ENCODE data around the gene CHRDL2.
"Not testable (repeated sequence)": the region's sequence is repeated elsewhere in the genome, so short reads cannot be mapped to it uniquely, and the experiment has no call there.

The CHRDL2 gene

GRCh38 chr11:74769055-74769707, 38.0 kb upstream of the CHRDL2 start:
- no peak for ATAC-seq
- TF ChIP-seq RARB (CRISPR knock-in tag; IDR thresholded peaks at IDR 0.05), result no peak
- no peak for TF ChIP-seq CSRNP3 (CRISPR knock-in tag; IDR thresholded peaks at IDR 0.05)
- no peak for TF ChIP-seq GLIS3 (CRISPR knock-in tag; IDR thresholded peaks at IDR 0.05)
- TF ChIP-seq CSDC2 (CRISPR knock-in tag; IDR thresholded peaks at IDR 0.05), result no peak
- no peak for TF ChIP-seq PATZ1 (CRISPR knock-in tag; IDR thresholded peaks at IDR 0.05; ENCODE audit: borderline replicate concordance)
- TF ChIP-seq PPARA (CRISPR knock-in tag; IDR thresholded peaks at IDR 0.05; ENCODE audit: borderline replicate concordance), result no peak
- TF ChIP-seq ZNF565 (CRISPR knock-in tag; conservative IDR thresholded peaks at IDR 0.05; ENCODE audit: low read depth), result no peak
- TF ChIP-seq TCF4 (CRISPR knock-in tag; IDR thresholded peaks at IDR 0.05; ENCODE audit: borderline replicate concordance), result no peak
- TF ChIP-seq ZNF8 (CRISPR knock-in tag; IDR thresholded peaks at IDR 0.05), result no peak
- no peak for TF ChIP-seq BACH2 (CRISPR knock-in tag; IDR thresholded peaks at IDR 0.05; ENCODE audit: borderline replicate concordance)
- no peak for TF ChIP-seq ISL1 (CRISPR knock-in tag; IDR thresholded peaks at IDR 0.05)
- TF ChIP-seq OSR1 (CRISPR knock-in tag; IDR thresholded peaks at IDR 0.05), result no peak
- no peak for TF ChIP-seq ZFP3 (CRISPR knock-in tag; IDR thresholded peaks at IDR 0.05)
- no peak for TF ChIP-seq ESRRG (CRISPR knock-in tag; IDR thresholded peaks at IDR 0.05)
- no peak for TF ChIP-seq TOX (CRISPR knock-in tag; IDR thresholded peaks at IDR 0.05; ENCODE audit: borderline replicate concordance)
- no peak for TF ChIP-seq POU6F1 (CRISPR knock-in tag; IDR thresholded peaks at IDR 0.05; ENCODE audit: borderline replicate concordance, low read depth)
- no peak for TF ChIP-seq TSHZ2 (CRISPR knock-in tag; IDR thresholded peaks at IDR 0.05)

- not testable (repeated sequence) for ATAC-seq
These were observed 37.0 kb upstream of the CHRDL2 start for GRCh38 chr11:74768172-74768651.

GRCh38 chr11:74766905-74767304, 35.7 kb upstream of the CHRDL2 start:
- no peak for ATAC-seq
- TF ChIP-seq ZC3H10 (CRISPR knock-in tag; IDR thresholded peaks at IDR 0.05) (no peak), CSDC2 (CRISPR knock-in tag; IDR thresholded peaks at IDR 0.05) (no peak), ESRRG (CRISPR knock-in tag; IDR thresholded peaks at IDR 0.05) (no peak), RARB (CRISPR knock-in tag; IDR thresholded peaks at IDR 0.05) (no peak), TCF4 (CRISPR knock-in tag; IDR thresholded peaks at IDR 0.05; ENCODE audit: borderline replicate concordance) (no peak), PATZ1 (CRISPR knock-in tag; IDR thresholded peaks at IDR 0.05; ENCODE audit: borderline replicate concordance) (no peak), ZNF8 (CRISPR knock-in tag; IDR thresholded peaks at IDR 0.05) (no peak), POU6F1 (CRISPR knock-in tag; IDR thresholded peaks at IDR 0.05; ENCODE audit: borderline replicate concordance, low read depth) (no peak), ISL1 (CRISPR knock-in tag; IDR thresholded peaks at IDR 0.05) (no peak), PPARA (CRISPR knock-in tag; IDR thresholded peaks at IDR 0.05; ENCODE audit: borderline replicate concordance) (no peak), GLIS3 (CRISPR knock-in tag; IDR thresholded peaks at IDR 0.05) (no peak), ZNF565 (CRISPR knock-in tag; conservative IDR thresholded peaks at IDR 0.05; ENCODE audit: low read depth) (no peak), TOX (CRISPR knock-in tag; IDR thresholded peaks at IDR 0.05; ENCODE audit: borderline replicate concordance) (no peak), ZFP30 (CRISPR knock-in tag; IDR thresholded peaks at IDR 0.05) (no peak), ZFP3 (CRISPR knock-in tag; IDR thresholded peaks at IDR 0.05) (no peak)

Data from SK-N-SH treated with all-trans-retinoic acid at 6 μM for 48 hours (cell line).